ENCODE results near the gene HMSD.

DNA sequence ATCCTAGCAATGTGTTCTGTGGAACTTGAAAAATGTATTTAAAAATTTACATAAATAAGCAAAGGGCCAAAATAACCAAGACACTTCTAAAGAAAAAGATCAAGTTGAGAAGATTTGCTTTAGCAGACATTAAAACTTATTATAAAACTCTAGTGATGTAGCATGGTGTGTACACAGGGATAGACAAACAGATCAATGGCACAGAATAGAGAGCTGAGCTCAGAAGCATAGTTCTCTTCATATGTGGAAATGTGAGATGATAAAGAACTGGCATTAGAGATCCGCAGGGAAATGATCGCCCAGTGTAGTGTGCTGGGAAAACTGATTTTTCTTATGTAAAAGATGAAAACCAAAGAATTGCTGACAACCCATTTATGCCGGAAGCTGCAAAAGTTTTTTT lies 60.2 kb downstream of the HMSD start:
- TF ChIP-seq, protein P1, sequence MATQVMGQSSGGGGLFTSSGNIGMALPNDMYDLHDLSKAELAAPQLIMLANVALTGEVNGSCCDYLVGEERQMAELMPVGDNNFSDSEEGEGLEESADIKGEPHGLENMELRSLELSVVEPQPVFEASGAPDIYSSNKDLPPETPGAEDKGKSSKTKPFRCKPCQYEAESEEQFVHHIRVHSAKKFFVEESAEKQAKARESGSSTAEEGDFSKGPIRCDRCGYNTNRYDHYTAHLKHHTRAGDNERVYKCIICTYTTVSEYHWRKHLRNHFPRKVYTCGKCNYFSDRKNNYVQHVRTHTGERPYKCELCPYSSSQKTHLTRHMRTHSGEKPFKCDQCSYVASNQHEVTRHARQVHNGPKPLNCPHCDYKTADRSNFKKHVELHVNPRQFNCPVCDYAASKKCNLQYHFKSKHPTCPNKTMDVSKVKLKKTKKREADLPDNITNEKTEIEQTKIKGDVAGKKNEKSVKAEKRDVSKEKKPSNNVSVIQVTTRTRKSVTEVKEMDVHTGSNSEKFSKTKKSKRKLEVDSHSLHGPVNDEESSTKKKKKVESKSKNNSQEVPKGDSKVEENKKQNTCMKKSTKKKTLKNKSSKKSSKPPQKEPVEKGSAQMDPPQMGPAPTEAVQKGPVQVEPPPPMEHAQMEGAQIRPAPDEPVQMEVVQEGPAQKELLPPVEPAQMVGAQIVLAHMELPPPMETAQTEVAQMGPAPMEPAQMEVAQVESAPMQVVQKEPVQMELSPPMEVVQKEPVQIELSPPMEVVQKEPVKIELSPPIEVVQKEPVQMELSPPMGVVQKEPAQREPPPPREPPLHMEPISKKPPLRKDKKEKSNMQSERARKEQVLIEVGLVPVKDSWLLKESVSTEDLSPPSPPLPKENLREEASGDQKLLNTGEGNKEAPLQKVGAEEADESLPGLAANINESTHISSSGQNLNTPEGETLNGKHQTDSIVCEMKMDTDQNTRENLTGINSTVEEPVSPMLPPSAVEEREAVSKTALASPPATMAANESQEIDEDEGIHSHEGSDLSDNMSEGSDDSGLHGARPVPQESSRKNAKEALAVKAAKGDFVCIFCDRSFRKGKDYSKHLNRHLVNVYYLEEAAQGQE (IDR thresholded peaks at IDR 0.05; ENCODE audit: low read depth), result no peak
- no peak for TF ChIP-seq FOXM1 (IDR thresholded peaks at IDR 0.05; ENCODE audit: borderline replicate concordance, low read depth)
- TF ChIP-seq TAF1 (IDR thresholded peaks at IDR 0.05; ENCODE audit: low read depth), result no peak
- TF ChIP-seq CEBPB (IDR thresholded peaks at IDR 0.05), result no peak
- no peak for TF ChIP-seq ZBTB7A (IDR thresholded peaks at IDR 0.05; ENCODE audit: low read depth)
- TF ChIP-seq EP300 (IDR thresholded peaks at IDR 0.05; ENCODE audit: borderline replicate concordance), result no peak
- TF ChIP-seq, protein P2, sequence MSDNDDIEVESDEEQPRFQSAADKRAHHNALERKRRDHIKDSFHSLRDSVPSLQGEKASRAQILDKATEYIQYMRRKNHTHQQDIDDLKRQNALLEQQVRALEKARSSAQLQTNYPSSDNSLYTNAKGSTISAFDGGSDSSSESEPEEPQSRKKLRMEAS (IDR thresholded peaks at IDR 0.05), result no peak
